ENCODE data around the gene ZNF695.

DNA sequence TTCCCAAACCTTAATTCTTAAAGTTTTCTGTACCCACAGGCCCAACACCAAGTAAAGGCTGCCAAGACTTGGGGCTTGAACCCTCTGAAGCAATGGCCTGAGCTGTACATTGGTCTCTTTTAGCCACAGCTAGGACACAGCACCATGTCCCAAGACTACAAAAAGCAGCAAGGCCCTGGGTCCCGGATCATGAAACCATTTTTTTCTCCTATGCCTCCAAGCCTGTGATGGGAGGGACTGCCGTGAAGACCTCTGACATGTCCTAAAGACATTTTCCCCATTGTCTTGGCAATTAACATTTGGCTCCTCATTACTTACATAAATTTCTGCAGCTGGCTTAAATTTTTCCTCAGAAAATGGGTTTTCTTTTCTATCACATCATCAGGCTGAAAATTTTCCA, 39.8 kb upstream of the ZNF695 start:
- TF ChIP-seq, protein P1, sequence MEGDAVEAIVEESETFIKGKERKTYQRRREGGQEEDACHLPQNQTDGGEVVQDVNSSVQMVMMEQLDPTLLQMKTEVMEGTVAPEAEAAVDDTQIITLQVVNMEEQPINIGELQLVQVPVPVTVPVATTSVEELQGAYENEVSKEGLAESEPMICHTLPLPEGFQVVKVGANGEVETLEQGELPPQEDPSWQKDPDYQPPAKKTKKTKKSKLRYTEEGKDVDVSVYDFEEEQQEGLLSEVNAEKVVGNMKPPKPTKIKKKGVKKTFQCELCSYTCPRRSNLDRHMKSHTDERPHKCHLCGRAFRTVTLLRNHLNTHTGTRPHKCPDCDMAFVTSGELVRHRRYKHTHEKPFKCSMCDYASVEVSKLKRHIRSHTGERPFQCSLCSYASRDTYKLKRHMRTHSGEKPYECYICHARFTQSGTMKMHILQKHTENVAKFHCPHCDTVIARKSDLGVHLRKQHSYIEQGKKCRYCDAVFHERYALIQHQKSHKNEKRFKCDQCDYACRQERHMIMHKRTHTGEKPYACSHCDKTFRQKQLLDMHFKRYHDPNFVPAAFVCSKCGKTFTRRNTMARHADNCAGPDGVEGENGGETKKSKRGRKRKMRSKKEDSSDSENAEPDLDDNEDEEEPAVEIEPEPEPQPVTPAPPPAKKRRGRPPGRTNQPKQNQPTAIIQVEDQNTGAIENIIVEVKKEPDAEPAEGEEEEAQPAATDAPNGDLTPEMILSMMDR (IDR thresholded peaks at IDR 0.05), result no peak
- no peak for TF ChIP-seq POLR2A (IDR thresholded peaks at IDR 0.05)
